ENCODE data around the gene PLEKHG3.
"Not testable (repeated sequence)": the region's sequence is repeated elsewhere in the genome, so short reads cannot be mapped to it uniquely, and the experiment has no call there.

Gene PLEKHG3

DNA sequence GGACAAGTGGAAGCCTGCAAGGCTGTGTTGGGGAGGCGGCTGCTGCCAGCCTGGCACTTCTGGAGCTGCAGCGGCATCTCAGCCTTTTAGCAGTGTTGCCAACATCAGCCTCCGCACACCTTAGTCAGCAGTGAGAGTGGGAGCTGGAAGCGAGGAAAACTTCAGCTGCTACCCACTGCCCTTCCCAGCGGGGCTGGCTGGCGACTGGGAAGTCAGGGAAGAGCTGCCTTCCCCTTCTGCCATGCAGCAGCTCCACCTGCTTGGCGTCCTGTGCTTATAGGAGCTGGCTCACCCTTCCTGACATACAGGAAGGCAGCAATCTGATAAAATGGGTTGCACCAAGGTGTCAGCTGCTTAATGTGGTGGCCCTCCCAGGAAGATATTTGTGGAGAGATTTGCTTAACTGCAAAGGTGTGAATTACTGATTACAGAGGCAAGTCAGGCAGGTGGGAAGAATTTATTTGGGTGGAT is 15.4 kb upstream of the PLEKHG3 start:
- DNase-seq: no peak

GRCh38 chr14:64689289-64689688 is 14.9 kb upstream of the PLEKHG3 start:
- no peak for DNase-seq

DNA sequence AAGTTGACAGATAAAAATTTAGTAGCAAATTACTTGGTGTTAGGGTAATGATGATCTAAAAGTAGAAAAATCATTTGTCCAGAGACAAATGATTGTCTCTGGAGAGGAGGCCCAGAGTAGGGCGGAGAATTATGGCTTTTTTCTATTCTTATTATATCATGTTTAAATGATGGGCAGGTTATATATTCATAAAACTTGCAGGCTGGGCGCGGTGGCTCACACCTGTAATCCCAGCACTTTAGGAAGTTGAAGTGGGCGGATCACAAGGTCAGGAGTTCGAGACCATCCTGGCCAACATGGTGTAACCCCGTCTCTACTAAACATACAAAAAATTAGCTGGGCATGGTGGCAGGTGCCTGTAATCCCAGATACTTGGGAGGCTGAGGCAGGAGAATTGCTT is 13.6 kb upstream of the PLEKHG3 start:
- not testable (repeated sequence) for DNase-seq

DNA sequence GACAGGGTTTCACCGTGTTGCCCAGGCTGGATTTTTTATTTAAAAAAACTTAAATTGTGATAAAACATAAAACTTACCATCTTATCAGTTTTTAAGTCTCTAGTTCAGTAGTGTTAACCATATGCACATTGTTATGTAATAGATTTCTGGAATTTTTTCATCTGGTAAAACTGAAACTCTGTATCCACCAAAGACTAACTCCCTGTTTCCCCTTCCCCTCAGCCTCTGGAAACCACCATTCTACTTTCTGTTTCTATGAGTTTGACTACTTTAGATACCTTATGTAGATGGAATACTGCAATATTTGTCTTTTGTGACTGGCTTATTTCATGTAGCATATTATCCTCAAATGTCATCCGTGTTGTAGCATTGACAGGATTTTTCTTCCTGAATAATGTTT is 12.8 kb upstream of the PLEKHG3 start:
- DNase-seq: no peak

DNA sequence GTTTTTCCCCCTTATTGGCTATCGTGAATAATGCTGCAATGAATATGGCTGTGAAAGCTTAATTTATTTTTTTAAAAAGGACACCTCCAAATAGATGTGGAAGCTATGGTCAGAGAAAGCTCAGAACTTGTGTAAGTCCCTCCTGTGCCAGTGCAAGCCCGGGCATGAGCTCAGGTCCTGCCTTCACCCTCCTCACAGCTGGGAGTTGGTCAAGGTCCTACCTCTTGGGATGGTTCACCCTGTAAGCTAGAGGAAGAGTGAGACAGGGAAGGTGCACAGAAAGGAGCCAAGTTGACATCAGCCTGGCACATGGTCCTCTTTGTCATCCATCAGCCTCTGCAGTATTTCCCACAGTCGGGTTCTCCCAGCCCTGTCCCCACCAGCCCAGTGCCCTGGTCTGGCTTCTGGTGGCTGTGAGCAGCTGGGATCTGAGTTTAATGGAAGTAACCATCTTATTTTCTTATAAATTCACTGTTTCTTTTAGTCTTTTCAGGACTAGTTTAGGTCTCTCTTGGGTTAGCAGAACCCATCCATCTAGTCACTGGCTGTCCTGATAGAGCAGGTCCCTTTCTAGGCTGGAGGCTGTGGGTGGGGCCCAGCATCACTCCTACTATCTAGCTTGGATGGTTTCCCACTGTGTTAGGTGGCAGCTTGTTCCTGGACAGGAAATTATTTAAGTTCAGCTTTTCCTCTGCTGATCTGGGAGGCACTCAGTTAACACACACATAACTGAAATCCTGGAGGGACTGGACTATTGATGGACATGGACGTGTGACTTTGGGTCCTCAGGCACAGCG is 11.8 kb upstream of the PLEKHG3 start:
- DNase-seq: no peak

- DNase-seq: no peak
Measured at GRCh38 chr14:64692986-64693809, 11.0 kb upstream of the PLEKHG3 start.

- no peak for DNase-seq
Measured at GRCh38 chr14:64693810-64694165, 10.4 kb upstream of the PLEKHG3 start.

GRCh38 chr14:64695071-64695470 is 9.2 kb upstream of the PLEKHG3 start:
- no peak for DNase-seq

GRCh38 chr14:64696355-64696857 is 7.8 kb upstream of the PLEKHG3 start:
- DNase-seq: no peak

GRCh38 chr14:64698903-64699302 is 5.3 kb upstream of the PLEKHG3 start:
- DNase-seq: no peak

DNA sequence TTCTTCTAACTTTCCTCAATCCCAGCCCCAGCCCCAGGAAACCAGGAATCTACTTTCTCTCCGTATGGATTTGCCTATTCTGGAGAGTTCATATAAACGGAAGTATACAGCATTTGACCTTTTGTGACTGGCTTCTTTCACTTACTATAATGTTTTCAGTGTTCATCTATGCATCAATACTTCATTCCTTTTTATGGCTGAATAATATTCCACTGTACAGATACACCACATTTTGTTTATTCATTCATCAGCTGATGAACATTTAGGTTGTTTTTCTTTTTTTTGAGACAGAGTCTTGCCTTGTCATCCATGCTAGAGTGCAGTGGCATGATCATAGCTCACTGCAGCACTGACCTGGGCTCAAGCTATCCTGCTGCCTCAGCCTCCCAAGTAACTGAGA is 3.9 kb upstream of the PLEKHG3 start:
- DNase-seq: no peak

DNA sequence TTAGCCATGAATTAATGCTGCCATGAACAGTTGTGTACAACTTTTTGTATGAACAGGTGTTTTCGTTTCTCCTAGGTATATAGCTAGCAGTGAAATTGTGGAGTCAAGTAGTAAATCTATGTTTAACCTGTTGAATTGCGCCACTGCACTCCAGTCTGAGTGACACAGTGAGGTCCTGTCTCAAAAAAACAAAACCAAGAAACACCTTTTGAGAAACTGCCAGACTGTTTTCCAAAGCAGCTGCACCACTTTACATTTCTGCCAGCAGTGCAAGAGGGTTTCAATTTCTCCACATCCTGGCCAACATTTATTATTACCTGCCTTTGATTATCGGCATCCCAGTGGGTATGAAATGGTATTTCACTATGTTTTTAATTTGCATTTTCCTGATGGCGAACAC is 3.3 kb upstream of the PLEKHG3 start:
- DNase-seq: no peak

- DNase-seq: no peak
Measured at GRCh38 chr14:64701660-64702059, 2.6 kb upstream of the PLEKHG3 start.

DNA sequence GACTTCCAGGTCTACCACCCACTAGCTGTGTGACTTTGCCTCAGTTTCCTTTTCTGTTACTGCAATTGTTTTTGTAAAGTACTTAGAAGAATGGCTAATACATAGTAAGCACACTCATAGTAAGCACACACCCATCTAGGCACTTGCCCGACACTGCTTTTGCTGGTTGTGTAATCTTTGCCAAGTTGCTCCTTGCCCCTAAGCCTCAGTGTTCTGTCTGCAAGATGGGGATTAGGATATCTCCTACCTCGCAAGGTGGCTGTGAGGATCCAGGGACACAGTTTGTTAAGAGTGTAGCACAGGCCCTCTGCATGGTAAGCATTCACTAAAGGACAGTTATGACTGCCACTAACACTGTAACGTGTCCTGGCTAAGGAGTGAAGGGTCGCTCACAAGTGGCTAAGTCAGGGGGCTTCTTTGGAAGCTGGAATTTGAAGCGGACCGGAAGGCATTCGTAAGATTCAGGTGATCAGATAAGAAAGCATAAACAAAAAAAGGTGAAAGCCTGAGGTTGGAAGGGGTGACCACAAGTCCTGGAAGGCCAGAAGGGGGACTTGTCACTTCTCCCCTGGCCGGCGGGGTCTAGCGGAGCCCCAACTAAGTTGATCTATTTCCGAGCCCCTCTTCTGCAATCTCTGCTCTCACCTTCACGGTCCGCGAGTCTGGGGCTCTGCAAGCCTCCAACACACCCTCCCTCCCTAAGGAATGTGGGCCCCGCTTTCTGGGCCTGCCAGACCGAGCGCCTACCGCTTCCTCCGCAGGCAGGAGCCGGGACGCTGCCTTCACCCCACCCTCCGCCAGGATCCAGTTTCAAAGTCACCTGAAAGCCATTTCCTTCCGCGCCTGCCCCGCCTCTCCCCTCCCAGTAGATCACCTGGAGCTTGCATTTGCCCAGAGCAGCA is 1.5 kb upstream of the PLEKHG3 start:
- DNase-seq: no peak

- DNase-seq: no peak
Measured at GRCh38 chr14:64703395-64704142, 655 bp upstream of the PLEKHG3 start.

- no peak for DNase-seq
Measured at GRCh38 chr14:64704743-64705380, 638 bp downstream of the PLEKHG3 start.

GRCh38 chr14:64705381-64706118 is 1.3 kb downstream of the PLEKHG3 start:
- DNase-seq: no peak

- no peak for DNase-seq
Measured at GRCh38 chr14:64706119-64706592, 1.9 kb downstream of the PLEKHG3 start.

- DNase-seq: no peak
Measured at GRCh38 chr14:64706593-64707193, 2.5 kb downstream of the PLEKHG3 start.

DNA sequence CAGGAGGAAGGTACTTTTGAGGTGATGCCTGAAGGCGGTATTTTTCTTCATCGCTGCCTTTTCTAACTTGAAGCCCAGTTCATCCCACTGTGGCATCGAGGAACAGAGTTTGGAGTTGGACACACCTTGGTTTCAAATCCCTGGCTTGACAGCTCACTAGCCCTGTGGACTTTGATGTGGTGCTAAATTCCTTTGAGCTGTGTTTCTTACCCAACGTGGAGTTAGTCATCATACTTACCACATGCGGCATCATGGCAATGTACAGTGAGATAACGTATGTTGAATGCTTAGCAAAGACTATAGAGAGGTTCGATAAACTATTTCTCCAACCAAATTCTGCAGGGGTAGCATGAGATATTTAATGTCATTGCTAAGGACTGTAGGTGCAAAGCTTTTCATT is 3.4 kb downstream of the PLEKHG3 start:
- peak; percentile 24 for DNase-seq
